Measurements from ENCODE around the gene ANXA2.
"Not testable (repeated sequence)": the region's sequence is repeated elsewhere in the genome, so short reads cannot be mapped to it uniquely, and the experiment has no call there.

Gene ANXA2

DNA sequence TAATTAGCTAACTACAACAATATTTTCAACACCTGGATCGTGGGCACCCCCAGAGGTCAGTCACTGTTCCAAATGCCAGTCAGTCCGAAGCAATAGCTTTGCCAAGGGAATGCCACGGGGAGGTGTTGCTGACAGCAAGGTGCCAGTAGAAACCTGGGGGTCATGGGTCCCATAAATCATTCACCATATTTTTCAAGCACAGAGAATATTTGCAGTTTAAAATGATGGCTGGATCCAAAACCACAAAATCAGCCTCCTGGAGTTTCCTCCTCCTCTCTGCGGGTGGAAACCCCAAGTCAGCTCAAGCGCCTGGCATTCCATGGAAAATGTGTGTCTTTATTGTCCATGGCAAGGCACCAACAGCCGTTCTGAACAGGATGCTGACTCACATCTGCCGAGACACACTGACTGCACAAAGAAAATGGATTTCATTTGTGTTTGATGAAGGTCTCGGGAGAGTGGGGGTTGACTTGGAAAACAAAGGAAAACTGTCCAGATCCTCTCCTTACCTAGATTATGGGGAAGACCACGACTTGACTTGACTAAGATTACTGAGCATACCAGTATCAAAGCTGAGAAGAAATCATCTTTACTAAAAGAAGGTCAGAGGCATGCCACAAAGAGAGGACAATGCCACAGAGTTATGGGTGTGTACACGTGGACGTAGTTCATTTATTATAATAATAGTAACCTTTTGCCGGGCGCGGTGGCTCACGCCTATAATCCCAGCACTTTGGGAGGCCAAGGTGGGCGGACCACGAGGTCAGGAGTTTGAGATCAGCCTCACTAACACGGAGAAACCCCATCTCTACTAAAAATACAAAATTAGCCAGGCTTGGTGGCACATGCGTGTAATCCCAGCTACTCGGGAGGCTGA, 26.4 kb downstream of the ANXA2 start:
- peak overlapping the region; percentile 17 for H3K27ac Mint-ChIP-seq
- H3K4me1 Mint-ChIP-seq = no peaks in the 10 kb centered on the region
- no peak overlapping the region for H3K4me3 Mint-ChIP-seq
- H3K9me3 Mint-ChIP-seq = no peaks in the 10 kb centered on the region
- peaks cover 4% of the 10 kb centered on the region for H3K36me3 Mint-ChIP-seq
- no peaks in the 10 kb centered on the region for H3K27me3 Mint-ChIP-seq

DNA sequence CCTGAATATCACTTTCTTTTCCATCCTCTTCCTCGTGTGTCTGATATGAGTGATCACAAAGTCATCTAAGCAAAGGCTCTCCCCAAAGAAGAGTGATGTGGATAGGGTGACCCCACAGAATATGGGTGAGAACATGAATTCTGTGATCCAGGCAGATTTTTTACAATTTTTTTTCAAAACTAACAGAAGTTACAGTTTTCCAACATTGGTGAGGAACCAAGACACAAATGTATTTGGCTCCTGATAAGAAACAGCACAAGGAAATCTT, 27.0 kb downstream of the ANXA2 start:
- H3K27ac Mint-ChIP-seq = no peak overlapping the region
- peaks cover 4% of the 10 kb centered on the region for H3K36me3 Mint-ChIP-seq
- no peaks in the 10 kb centered on the region for H3K4me1 Mint-ChIP-seq
- no peaks in the 10 kb centered on the region for H3K27me3 Mint-ChIP-seq
- H3K9me3 Mint-ChIP-seq = no peaks in the 10 kb centered on the region
- H3K4me3 Mint-ChIP-seq = no peak overlapping the region

DNA sequence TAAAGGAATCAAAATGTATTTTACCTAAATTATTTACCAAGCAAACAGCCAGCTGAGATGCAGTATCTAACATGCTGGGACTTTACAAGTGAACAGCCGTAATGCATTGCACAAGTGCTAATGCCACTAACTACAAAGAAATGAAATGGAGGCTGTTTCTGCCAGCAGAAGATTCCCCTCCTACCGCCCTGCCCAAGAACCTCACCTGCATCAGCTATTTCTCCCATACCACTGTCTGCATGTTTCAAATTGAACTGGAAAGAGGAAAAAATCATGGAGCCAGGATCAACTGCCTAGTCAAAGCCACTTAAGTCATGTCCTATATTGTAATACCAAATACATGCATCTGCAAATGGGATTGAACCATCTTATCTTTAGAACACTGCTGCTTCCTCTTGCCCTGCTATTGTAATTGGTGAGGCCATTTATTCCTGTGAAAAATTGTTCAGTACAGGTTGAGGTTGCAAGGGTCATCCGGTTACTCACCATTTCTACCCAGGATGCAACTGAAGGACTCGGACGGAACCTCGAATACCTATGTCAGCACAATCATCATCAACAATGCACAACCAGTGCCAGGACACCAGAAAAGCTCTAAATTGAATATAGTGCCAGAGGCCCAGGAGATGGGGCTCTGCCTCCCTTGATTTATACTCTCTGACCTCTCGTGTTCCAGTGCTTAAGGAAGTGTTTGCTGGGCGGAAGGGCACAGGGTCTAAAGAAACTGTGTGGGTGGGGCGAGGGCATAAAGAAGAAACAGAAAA, 27.5 kb downstream of the ANXA2 start:
- Mint-ChIP-seq H3K27me3 (no peaks in the 10 kb centered on the region), H3K4me1 (no peaks in the 10 kb centered on the region), H3K36me3 (peaks cover 6% of the 10 kb centered on the region), H3K27ac (no peak overlapping the region), H3K9me3 (no peaks in the 10 kb centered on the region), H3K4me3 (no peak overlapping the region)

DNA sequence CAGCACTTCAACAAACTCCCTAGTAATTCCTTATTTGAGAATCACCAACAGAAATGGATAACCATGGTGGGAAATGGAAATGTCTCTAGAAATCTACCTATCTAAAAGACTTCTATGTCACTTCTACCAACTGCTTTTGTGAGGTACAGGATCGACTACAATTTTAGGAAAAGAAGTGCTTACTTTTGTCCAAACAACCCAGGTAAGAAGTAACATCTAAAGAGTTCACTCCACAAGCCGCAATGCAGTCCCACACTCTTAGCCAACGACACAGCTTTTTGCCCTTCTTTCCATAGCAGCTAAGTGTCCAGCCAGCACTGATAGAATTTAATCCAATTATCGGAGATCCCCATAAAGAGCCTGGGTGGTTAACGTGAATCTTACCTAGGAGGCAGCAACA, 28.1 kb downstream of the ANXA2 start:
- no peak overlapping the region for H3K4me3 Mint-ChIP-seq
- H3K27ac Mint-ChIP-seq = no peak overlapping the region
- peaks cover 6% of the 10 kb centered on the region for H3K36me3 Mint-ChIP-seq
- H3K9me3 Mint-ChIP-seq = no peaks in the 10 kb centered on the region
- H3K4me1 Mint-ChIP-seq = no peaks in the 10 kb centered on the region
- H3K27me3 Mint-ChIP-seq = no peaks in the 10 kb centered on the region

DNA sequence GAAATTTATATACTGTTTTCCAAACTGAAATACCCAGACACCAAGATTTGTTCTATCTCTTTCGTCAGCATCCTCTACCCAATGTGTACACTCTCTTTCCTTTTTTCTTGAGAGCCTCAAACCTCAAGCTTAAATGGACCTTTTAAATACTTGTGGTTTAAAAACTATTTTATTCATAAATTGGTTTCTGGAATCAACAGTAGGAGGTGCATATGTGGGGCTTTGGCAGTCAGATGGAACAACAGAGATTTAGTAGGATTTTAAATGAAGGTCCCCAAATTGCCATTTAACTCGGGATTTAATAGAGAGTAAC, 33.2 kb downstream of the ANXA2 start:
- Mint-ChIP-seq H3K27me3 (no peaks in the 10 kb centered on the region), H3K4me3 (no peak overlapping the region), H3K27ac (no peak overlapping the region), H3K36me3 (peaks cover 3% of the 10 kb centered on the region), H3K9me3 (no peaks in the 10 kb centered on the region), H3K4me1 (peaks cover 15% of the 10 kb centered on the region)

DNA sequence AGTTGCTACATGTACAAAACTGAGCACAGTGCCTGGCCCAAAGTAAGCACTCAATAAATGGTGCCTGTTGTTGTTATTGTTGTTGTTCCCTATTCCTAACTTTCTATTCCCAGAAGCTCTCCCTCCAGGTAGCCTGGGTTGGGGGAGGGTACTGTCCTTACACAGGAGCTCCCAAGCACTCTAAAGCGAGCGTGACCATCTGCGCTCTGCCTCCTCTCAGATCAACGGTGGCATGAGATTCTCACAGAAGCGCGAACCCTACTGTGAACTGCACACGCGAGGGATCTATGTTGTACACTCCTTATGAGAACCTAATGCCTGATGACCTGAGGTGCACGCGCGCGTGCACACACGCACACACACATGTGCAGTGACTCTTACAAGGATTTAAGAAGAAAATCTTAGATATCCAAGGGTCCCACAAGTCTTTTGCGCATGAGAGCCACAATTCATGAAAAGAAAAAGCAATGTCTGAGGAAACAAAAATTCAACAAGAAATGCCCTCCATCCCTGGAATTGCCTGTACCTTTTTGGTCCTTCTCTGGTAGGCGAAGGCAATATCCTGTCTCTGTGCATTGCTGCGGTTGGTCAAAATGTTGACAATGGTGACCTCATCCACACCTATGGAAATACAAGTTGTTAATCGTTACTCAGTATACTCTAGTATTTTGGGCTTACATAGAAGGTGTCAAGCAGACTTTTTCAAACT, 33.7 kb downstream of the ANXA2 start:
- H3K9me3 Mint-ChIP-seq = no peaks in the 10 kb centered on the region
- H3K36me3 Mint-ChIP-seq = peaks cover 2% of the 10 kb centered on the region
- no peak overlapping the region for H3K27ac Mint-ChIP-seq
- no peaks in the 10 kb centered on the region for H3K27me3 Mint-ChIP-seq
- H3K4me1 Mint-ChIP-seq = peaks cover 15% of the 10 kb centered on the region
- H3K4me3 Mint-ChIP-seq = no peak overlapping the region

DNA sequence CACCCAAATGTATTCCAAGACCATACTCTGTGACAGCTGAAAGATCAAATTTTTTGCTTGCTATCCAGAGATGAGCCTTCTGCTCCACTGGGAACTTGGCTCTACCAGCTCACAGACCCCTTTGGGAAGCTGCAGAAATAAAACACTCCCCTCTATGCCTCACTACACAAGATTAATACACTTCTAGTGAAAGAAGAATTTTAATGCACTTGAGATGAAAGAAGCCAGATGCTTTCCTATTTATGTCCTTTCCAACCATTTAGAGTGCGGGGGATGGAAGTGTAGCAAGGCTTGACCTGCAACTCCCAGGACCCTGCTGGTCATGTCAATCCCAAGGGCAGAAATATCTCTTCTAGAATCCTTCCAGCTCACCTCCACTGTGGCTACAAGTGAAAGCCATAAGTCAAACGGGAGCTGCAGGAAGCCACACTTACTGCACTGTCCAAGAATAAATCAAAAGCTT, 34.7 kb downstream of the ANXA2 start:
- Mint-ChIP-seq H3K36me3 (peaks cover 2% of the 10 kb centered on the region), H3K27me3 (no peaks in the 10 kb centered on the region), H3K27ac (no peak overlapping the region), H3K4me3 (no peak overlapping the region), H3K4me1 (peaks cover 15% of the 10 kb centered on the region), H3K9me3 (no peaks in the 10 kb centered on the region)

DNA sequence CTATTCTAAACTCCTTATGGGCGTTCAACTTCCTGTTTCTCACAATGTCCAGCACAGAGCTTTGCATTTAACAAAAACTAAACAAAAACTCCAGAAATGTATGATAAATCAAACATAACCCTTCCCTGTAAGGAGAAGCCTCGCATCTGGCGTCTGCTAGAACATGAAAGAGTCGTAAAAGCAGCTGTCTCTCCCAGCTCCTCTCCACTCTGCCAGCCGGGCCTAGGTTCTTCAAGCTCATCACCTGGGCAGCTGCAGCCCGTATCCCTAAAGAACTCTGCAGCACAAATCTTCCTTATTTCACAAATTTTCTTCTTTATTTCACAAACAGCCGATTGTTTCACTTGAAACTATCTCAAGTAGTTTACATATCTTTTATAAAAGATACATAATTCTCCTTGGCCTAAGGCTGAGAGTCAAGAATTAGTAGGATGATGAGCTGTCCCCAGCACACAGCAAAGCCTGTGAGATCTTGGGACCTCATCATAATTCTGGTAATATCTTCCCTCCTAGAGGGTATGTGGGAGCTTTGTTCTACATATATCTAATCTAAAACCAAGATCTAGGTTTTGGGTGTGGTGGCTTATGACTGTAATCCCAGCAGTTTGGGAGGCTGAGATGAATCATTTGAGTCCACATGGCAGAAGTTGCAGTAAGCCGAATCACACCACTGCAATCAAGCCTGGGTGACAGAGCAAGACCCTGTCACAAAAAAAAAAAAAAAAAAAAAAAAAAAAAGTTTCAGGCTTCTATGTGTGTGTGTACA, 35.3 kb downstream of the ANXA2 start:
- Mint-ChIP-seq H3K36me3 (peaks cover 2% of the 10 kb centered on the region), H3K27me3 (no peaks in the 10 kb centered on the region), H3K27ac (no peak overlapping the region), H3K4me1 (peaks cover 15% of the 10 kb centered on the region), H3K4me3 (no peak overlapping the region), H3K9me3 (no peaks in the 10 kb centered on the region)

DNA sequence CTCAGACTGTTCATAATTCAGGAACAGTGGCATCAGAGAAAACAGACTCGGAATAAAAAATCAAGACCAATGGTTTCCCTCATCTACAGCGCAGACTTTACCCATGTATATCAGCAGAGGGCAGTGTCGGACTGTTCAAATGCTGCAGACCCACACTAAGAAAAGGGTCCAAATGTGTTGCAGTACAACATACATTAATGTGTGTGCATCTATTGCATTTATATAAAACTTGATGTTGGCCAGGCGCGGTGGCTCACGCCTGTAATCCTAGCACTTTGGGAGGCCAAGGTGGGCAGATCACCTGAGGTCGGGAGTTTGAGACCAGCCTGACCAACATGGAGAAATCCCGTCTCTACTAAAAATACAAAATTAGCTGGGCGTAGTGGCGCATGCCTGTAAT, 38.0 kb downstream of the ANXA2 start:
- H3K4me1 Mint-ChIP-seq = peaks cover 15% of the 10 kb centered on the region
- H3K27me3 Mint-ChIP-seq, H3K9me3 Mint-ChIP-seq, H3K36me3 Mint-ChIP-seq, H3K4me3 Mint-ChIP-seq, H3K27ac Mint-ChIP-seq: not testable (repeated sequence)

DNA sequence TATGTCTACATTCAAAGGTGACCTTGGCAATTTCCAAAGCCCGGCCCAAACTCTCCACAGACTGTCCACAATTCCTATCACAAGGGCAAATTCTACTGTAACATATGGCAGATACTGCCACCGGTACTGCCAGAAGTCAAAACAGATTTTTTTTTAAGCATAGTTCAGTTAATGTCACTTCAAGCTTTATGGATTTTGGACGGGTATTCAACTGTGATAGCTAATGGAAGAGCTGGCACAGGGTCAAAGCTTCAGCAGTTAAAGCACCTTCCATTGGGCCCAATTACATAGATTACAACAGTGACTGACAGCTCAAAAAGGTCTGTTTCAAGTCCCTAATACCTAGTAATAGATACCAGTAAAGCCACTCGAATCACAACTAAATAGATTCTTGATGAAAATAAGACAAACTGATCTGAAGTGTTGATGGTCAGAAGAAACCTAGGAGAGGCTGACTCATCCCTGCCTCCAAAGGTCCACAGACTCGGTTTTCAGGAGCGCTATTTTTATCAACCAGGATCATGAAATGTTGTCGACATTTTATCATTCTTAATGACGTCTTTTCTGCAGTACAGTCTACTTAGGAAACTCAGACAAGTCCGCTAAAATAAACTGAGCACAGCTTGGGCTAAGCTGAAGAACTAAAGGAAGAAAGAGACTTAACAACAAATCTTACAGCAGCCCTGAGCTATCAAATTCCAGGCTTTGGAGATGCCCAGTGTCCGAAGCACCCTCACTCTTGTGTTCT, 38.7 kb downstream of the ANXA2 start:
- no peaks in the 10 kb centered on the region for H3K9me3 Mint-ChIP-seq
- H3K36me3 Mint-ChIP-seq = peaks cover 4% of the 10 kb centered on the region
- peaks cover 15% of the 10 kb centered on the region for H3K4me1 Mint-ChIP-seq
- H3K27me3 Mint-ChIP-seq = no peaks in the 10 kb centered on the region
- H3K27ac Mint-ChIP-seq = no peak overlapping the region
- H3K4me3 Mint-ChIP-seq = no peak overlapping the region

DNA sequence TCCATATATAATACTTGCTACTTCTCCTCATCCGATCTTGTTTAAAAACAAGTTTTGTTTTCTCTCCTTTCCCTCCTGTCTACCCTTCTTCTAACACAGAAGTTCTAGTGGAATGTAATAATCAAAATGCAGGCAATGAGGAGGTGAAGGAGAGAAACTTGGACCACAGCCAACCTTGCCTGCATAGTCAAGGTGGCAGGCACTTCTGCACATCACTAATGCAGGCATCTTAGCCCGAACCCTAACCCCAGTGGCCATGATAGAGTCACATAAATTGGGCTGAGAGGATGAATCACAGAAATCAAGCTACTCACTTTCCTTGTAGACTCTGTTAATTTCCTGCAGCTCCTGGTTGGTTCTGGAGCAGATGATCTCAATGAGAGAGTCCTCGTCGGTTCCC, 41.0 kb downstream of the ANXA2 start:
- no peaks in the 10 kb centered on the region for H3K9me3 Mint-ChIP-seq
- H3K36me3 Mint-ChIP-seq = peaks cover 14% of the 10 kb centered on the region
- H3K27me3 Mint-ChIP-seq = no peaks in the 10 kb centered on the region
- H3K4me3 Mint-ChIP-seq = no peak overlapping the region
- no peak overlapping the region for H3K27ac Mint-ChIP-seq
- H3K4me1 Mint-ChIP-seq = peaks cover under 1% of the 10 kb centered on the region

DNA sequence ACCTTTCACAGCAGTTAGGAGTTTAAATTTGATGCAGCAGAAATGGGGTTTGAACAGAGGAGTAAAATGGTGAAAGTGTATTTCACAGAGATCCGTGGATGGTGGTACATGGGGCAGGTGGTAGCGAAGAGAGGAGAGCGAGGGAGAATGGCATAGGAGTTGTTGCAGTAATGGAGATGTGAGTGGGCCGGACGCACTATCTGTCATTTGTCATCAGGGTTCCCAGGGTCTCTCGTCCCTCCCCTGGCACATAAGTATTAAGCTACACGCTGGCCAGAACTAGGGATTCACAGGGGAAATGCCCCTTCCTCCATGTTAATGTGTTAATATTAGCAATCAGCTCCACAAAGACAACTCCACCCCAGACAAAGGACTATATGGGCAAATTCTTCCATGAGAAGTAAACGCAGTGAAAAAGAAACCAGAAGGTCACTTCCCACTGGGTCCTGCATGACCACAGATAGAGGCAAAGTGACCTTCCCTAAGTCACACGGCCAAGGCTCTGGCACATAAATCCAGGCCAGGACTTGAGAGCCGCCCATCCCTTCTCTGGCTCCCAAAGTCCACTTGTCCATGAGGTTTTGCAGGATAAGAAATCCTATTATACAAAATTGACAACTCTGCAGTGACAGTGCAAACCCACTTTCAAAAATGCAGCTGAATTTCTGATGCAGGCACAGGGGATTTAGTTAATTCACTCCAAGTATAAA, 42.5 kb downstream of the ANXA2 start:
- no peak overlapping the region for H3K4me3 Mint-ChIP-seq
- no peaks in the 10 kb centered on the region for H3K4me1 Mint-ChIP-seq
- no peak overlapping the region for H3K27ac Mint-ChIP-seq
- H3K27me3 Mint-ChIP-seq = no peaks in the 10 kb centered on the region
- H3K9me3 Mint-ChIP-seq = no peaks in the 10 kb centered on the region
- peaks cover 17% of the 10 kb centered on the region for H3K36me3 Mint-ChIP-seq

DNA sequence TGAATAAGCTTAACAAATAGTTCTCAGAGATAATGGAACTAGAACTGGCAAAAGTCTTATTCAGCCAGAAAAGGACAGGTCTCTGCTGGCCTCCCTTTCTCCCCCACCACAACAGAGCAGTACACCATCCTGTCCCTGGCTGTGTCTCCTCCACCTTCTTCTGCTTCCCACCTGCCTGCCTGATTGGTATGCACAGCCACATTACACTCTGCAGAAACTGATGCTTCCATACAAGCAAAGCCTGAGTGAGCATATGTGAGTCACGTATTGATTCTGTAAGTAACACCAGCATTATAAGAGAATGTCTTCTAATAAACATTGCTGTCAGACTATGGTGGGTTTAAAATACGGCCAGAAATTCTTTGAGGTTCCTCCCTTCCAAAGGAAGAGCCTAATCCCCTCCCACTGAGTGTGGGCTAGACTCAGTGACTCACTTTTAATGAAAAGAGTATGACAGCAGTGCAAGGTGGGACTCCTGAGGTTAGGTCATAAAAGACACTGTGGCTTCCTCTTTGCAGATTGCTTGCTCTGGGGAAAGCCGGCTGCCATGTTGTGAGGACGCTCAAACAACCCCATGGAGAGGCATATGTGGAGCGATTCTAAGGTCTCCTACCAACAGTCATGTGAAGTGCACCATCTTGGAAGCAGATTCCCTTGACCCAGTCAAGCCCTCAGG, 44.4 kb downstream of the ANXA2 start:
- Mint-ChIP-seq H3K36me3 (peaks cover 18% of the 10 kb centered on the region), H3K9me3 (no peaks in the 10 kb centered on the region), H3K4me1 (no peaks in the 10 kb centered on the region), H3K27me3 (no peaks in the 10 kb centered on the region), H3K4me3 (no peak overlapping the region), H3K27ac (no peak overlapping the region)

DNA sequence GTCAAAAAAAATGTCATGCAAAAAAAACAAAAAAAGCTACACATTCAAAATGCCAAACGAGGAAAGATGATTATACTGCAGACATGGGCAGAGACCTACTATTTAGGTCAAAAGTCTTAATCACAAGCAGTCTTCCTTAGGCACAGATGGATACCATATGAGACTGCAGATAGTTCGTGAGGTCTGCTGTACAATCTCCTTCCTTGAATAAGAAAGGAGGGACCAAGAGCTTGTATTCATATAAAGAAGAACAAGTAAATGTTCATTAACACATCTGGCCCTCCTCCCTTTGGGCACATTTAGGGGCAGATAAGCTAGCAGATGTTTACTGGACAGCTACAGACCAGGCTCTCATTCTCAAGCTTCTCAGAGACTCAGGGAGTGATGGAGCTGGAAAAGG, 45.3 kb downstream of the ANXA2 start:
- peaks cover 23% of the 10 kb centered on the region for H3K36me3 Mint-ChIP-seq
- no peaks in the 10 kb centered on the region for H3K4me1 Mint-ChIP-seq
- H3K4me3 Mint-ChIP-seq = no peak overlapping the region
- H3K27me3 Mint-ChIP-seq = no peaks in the 10 kb centered on the region
- no peaks in the 10 kb centered on the region for H3K9me3 Mint-ChIP-seq
- H3K27ac Mint-ChIP-seq = no peak overlapping the region

Data from activated naive CD4-positive, alpha-beta T cell treated with anti-CD3 and anti-CD28 coated beads, Interleukin-2, amount 50 U/mL, for 24 hours (primary cell).